GM18508 (cell line): Measurements from ENCODE around the gene PCDH10.

Source experiments
- ATAC-seq: cut with Tn5 transposase; IDR thresholded peaks from one replicate; pipeline ENCODE4 v1.9.1; 2021; ENCODE audit warnings: moderate number of reproducible peaks; ENCODE audit not compliant: insufficient read depth, unreplicated experiment

Gene PCDH10, protein sequence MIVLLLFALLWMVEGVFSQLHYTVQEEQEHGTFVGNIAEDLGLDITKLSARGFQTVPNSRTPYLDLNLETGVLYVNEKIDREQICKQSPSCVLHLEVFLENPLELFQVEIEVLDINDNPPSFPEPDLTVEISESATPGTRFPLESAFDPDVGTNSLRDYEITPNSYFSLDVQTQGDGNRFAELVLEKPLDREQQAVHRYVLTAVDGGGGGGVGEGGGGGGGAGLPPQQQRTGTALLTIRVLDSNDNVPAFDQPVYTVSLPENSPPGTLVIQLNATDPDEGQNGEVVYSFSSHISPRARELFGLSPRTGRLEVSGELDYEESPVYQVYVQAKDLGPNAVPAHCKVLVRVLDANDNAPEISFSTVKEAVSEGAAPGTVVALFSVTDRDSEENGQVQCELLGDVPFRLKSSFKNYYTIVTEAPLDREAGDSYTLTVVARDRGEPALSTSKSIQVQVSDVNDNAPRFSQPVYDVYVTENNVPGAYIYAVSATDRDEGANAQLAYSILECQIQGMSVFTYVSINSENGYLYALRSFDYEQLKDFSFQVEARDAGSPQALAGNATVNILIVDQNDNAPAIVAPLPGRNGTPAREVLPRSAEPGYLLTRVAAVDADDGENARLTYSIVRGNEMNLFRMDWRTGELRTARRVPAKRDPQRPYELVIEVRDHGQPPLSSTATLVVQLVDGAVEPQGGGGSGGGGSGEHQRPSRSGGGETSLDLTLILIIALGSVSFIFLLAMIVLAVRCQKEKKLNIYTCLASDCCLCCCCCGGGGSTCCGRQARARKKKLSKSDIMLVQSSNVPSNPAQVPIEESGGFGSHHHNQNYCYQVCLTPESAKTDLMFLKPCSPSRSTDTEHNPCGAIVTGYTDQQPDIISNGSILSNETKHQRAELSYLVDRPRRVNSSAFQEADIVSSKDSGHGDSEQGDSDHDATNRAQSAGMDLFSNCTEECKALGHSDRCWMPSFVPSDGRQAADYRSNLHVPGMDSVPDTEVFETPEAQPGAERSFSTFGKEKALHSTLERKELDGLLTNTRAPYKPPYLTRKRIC

DNA sequence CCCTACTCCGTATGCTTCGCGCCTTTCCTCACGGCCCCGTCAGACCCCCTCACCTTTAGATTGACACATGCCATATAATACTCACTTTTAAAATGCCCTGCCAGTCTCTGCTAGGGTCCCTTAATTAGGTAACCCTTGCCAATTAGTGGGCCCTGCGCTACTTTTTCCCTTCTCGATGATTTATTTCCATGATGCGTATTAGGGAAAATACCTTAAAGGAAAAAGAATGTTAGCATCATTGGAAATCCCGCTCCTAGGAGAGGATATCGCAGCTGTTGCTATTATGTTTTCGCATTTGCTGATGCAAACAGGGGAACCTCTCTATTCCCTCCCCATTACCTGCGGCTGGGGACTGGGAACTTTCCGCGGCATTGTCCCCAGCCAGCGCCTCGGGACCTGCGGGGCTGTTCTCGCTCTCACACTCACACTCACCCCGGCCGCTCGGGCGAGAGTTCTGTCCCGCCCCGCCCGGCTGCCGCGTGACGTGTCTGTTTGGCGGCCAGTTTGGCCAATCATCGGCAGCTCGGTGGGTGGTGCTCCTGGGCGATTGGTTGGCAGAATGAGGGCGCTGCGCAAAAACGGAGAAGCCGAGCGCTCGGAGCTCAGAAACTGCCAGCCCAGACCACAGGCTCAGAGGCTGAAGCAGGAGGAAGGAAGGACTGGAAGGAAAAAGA, at the start of gene PCDH10:
Gene PCDH10, plus strand, starts transcription at position 605 of the 674 bp plus-strand sequence. CDS start 847 bp downstream, outside the sequence.
- no peak for ATAC-seq

DNA sequence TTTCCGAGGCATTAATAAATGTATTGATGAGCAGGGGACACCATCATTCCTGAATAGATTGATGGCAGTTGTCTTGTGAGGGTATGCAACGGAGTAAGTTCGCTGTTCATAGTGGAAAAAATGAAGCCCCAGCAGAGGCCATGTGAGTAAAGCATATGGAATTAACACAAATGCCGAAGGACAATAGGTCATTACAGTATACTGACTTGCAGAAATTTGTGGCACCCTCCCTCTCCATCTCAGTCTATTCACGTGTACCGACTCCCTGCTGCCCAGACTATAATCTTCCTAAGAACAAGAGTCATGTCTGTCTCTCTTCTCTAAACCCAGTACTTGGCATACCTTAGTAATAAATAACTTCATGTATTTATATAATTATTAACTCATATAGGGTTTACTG, 47.1 kb upstream of the PCDH10 start:
- no peak for ATAC-seq

DNA sequence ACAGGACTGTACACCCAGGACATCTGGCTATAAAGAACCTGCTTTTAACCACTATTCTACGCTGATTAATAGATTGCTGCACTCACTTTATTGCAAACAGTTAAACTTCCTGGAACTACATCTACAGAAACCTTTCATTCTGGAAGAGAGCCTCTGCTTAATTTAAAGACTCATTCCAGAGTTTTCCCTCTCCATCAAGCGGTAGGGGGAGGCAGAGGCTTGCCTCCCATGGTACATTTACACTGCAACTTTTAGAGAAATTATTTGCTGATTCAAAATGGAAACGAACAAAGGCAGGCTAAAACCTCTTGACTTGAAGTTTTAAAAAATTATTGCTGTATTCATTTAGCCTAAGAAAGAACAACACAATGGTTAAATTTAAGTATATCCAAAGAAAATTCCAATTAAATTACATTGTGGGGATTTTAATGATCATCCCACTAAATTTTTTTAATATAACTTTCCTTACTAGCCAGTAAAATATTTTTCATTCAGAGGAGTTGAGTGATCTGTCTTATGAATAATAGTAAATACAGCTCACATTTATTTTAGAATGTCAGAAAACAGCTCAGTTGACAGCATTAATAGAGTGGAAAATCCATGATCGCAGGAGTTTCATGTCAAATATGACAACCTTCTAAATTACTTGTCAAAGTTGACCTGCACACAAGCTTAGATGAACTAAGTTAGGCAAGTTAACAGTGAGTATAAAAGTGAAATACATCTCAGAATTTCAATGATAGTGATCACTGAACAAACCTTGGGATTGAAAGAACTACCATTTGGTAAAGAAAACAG, 46.3 kb upstream of the PCDH10 start:
- no peak for ATAC-seq

DNA sequence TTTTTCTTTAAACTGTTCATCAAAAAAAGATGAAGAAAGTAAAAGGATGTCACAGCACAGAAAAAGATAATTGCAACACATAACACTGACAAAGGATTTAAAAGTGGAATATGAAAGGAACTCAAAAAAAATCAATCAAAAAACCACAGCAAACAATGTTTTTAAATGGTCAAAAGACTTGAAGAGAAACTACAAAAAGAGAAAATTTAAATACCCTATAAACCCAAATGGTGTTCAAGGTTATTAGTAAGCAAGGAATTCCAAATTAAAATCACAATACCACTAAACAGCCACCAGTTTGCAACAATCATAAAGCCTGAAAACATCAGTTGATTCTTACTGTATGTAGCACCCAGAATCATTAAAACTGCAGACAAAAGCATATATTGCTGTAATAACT, 36.5 kb upstream of the PCDH10 start:
- ATAC-seq, result no peak

DNA sequence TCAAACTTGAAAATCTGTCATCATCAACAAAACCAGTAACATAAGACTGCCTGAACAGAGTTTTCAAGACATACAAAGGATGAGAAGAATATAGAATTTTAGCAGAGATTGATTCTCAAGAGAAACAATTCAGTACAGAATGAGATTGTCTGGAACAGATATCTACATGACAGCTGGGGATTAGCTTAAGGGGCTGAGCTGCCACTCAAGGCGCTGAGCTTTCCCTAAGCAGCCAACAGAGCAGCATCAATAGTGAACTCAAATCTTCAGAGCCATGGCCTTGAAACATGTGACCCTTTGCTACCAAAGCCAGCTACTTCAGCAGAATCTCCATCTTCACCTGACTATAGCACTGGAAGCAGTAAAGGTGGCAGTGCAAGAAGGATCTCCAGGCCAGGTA, 24.3 kb upstream of the PCDH10 start:
- ATAC-seq, result no peak

DNA sequence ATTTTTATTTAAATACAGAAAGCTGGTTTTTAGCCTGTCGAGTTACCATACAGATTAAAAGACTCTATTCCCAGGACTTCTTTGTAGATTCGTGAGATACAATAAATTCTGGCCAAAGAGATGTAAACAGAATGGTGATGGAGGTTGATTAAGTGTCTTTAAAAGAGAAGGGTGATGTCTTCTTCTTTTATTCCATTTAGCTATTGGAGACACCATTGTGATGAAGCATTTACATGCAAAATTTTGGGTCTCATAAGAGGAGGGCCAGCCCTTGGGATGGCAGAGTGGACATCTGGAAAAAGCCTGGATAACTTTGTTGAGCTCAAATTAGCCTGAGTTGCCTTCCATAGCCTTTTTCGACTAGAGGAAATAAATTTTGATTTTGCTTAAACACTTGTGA, 21.6 kb upstream of the PCDH10 start:
- no peak for ATAC-seq

DNA sequence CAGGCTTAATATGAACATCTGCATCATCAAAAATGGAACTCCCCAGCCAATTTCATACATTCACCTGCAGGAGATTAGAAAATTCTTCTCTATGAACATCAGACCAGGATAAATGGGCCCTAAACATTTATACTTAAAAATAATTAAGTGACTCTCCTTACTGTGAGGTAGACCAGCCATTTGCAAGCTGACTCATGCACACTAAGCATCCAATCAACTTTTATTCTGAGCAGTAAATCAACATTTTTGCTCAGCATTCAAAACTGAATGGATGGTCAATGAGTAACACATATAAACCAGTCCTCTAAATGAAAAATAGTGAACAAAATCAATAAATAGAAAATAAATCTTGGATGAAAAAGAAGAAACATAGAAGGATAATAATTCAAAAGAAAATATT, 19.9 kb upstream of the PCDH10 start:
- no peak for ATAC-seq

DNA sequence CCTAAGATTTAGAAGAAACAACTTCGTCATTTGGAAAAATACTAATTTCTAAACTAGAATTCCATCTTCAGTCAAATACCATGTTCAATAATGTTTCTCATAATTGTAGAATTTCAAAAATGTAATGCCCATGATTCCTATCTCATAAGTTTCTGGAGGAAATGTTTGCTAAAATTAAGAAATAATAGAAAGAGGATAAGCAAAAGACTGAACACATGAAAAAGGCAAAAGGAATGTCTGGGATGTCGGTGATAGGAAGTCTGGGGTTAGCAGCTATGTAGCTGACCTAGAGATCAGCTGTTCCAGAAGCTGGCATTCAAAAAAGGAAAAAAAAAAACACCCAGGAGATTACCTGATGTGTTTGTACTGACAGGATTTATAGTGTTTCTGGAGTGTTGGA, 18.9 kb upstream of the PCDH10 start:
- ATAC-seq, result no peak

DNA sequence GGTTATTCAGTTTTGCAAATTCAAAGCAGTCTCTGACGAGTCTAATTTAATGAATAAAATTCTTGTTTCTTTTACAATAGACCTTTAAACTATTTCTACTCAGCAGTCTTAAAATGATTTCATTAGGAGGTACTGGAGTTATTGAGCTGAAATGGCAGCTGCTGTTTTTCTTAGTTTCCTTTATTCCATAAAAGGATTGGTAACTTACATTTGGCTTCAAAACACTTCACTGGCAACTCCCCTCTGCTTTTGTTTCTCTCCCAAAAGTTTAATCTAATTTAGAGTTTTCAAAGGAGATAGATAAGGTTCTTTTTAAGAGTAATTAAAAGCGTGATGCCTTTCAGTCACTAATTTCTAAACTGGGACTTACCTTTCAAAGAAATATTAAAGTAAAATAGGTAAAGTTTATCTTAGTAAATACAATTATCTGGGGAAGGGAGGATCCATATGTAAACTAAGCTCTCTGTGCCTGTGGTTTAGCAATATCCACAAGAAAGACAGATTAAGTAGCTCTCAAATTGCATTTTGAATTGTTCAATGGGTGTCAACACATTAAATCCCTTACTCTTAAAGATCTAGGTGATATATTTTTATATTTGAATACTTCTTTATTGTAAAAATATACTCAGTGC, 17.1 kb upstream of the PCDH10 start:
- ATAC-seq, result no peak

DNA sequence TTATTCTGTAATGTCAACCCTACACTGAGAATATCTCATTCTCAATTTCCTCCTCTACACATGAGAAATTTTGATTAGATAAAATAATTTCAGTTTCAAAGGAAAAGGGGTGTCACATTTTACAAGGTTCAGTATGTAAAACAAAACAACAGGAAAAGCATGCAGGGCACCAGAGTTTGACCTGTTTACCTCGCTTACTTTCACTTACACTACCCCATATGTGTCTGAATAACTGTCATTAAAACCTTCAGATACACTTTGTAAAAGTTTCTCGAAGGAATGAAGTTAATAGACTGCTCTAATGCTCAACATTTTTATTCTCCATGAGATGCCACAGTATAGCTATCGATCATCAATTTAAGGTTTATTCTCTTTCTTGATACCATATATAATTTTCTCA, 12.3 kb upstream of the PCDH10 start:
- no peak for ATAC-seq

DNA sequence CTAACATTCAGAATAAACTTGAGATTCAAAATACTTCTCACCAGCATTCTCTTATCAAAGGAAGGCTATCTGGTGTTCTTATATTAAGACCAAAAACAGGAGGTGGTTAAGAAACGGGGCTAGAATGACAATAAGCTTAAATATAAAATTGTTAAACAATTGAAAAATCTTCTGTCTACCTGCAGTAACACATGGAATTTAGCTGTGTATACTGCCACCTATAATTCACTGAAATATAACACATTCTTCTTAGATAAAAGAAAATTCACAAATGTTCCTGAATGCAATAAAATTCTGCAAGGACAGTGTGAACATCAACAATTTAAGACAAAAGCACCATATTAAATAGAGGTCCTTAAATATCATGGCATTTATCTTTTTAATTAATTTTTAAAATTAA, 11.5 kb upstream of the PCDH10 start:
- no peak for ATAC-seq

DNA sequence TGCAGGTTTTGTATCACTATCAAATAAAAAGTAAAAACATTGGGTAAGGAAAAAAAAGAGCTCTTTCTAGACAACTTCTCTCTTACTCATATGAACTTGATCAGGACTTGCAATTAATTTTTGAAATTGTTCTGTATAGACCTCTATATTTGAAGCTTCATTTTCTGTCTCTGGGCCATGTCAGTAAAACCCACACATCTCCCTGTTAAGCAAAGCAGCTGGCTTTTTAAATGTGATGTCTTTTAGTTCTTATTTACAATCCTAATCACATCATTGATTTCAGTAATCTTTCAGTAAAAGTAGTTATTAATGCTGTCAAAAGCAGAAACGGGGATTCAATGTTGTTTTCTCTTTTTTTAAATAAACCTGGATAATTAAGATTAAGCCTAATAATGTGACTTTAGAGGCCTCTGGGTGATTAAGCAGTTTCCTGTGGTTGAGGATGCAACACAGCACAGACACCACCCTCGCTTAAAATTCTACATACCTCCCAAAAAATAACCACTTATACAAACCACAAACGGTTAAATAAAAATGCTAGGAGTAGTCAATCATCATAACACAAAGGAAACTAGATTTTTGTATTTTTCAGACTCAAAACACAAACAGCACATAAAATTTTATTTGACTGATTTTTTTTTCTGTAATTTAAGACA, 5.2 kb upstream of the PCDH10 start:
- no peak for ATAC-seq

DNA sequence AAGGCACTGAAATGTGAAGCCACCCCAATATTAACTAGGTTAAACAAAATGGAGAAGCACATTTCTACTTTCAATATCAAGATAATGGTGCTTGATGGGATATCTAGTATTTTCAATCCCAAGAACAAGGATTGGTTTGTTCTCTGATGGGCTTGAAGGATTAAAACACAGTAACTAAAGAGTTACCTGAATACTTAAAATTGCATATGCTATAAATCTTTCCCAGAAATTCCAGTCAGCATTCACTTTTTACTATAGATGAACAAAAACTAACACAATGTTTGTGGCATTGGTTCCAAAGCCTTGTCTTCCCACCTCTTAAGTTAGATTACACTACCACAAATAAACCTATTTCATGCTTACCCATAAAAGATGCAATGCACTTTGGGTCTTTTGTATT, 3.9 kb upstream of the PCDH10 start:
- ATAC-seq, result no peak

DNA sequence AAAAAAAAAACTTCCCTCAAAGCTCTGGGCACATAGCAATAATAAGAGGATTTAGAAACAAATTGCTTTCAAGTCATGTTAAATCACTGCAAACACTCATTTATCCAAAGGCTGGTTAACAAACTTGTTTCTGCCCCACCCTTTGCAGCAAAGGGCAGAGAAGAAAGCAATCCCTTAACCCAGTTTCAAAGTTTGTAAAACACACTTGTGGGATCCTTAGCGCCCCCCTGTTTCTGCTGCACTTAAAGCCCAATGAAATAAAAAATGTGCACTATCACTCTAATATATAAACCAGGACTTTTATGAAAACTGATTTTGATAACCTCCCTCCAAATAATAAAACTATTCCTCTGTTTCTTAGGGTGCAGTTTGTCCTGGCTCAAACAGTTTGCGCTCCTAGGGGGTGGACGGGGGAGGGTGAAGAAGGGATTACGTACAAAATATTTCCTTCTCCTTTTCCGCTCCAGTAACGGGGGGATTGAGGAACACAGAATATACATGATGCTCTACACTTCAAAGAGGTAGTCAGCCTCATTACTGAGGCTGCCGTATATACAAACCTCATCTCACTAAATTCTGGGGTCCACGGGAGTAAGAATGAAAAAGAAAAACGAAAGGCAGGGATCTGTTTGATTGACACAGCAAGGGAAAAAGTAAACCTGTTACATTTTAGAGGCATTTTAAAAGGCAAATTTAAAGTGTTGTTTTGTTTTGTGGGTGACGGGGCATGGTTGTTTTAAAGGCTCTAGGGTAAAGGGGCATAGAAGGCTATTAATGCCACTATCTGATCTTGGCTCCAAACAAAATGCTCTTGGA, 3.1 kb upstream of the PCDH10 start:
- no peak for ATAC-seq

DNA sequence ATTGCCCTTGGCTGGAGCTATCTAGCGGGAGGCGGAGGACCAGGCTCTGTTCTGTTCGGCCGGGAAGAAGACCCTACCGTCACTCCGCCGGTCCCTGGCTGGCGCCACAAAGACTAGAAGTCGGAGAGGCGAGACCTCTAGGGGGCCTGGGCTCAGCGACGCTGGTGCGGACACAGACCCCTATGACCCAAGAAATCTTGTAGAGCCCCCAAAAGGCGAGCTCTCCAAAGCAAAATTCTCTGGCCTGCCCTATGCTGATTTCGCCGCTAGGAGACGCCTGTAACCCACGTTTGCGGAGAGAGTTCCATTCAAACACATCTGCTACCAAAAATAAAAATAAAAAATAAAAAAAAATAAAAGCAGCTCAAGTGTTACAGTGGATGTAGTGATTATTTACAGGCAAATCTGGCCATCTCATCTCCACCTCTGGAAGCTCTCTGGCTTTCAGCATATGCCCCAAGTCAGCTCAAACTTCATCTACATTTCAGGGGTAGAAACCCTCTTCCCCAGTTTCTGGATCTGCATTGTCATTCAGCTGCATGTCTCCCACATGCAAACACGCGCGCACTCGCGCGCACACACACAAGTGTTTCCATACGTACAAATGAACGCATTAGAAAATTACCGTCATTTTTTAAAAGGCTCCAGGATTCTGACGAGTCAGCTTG, 2.4 kb upstream of the PCDH10 start:
- ATAC-seq, result no peak

DNA sequence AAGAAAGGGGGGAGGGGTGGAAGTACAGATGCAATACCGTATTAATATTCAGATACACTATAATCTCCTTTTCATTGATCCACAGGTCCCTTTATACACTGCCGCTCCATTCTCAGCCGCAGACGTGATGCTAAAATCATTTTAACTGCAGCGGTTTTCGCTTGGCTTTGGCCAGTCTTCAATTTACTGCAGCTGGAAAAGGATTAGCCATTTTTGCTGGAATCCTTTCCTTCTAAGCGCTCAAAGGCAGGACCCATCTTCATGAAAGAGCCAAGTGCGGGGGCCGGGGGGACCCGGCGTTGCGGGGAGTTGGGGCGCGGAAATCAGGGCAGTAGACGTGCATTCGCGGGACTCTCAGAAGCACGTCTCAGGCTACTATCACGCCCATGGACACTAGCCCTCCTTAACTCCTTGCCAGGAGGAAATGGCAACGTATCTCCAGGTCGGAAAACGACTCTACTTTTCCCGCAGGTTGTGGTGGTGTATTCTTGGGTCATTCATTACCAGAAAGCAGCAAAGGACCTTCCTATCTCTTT, 1.7 kb upstream of the PCDH10 start:
- no peak for ATAC-seq

DNA sequence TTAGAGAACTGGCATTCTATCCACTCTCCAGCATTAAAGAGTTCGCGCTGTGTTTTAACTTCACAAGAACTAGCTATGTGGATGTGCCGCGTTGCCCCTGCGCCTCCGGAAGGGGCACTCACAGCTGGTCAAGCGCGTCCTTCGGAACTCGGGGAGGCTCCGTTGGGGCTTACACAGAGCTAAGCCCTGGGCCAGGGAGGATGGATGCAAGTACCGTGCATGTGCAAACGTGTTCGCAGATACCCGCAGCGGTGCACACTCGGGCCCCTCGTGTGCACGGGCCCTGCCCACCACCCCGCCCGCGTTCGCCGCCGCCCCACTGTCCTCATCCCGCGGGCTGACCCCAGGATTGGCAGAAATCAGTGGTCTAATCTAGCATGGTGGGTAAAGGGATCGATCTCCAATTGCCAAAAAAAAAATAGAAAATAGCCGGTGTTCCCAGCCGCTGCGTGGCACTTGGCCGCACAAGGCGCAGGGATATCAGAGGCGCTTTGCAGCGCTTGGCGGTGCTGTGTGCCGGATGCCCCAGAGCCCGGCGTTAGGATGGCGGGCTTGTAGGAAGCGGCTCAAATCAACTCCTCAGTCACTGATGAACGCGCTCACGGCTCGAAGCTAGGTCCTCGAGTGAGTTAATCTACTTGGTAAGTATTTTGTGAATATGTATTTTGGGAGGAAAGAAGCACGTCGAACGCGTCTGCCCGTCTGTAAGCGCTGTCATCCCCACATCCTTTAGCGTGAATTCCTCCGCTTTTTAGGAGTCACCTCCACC, 989 bp upstream of the PCDH10 start:
- ATAC-seq, result no peak
